Upper lobe of left lung (tissue), 6 donors: ENCODE data around the gene SORL1. TPM values are rescaled to one million over a fixed set of nuclear protein-coding genes. Genes with fewer than 3 reads are reported as not detected.
"Not testable (repeated sequence)": the region's sequence is repeated elsewhere in the genome, so short reads cannot be mapped to it uniquely, and the experiment has no call there.

Experiments used
- ATAC-seq, 2 donors: fragments of 200-7000 bp; cut with Tn5 transposase; one replicate each; pipeline ENCODE4 v1.9.1; 2022; ENCODE audit warnings: mild to moderate bottlenecking in 2 of 2, moderate library complexity in 2 of 2; ENCODE audit not compliant: low FRiP score in 2 of 2
- DNase-seq, 2 donors: peaks; one replicate each; pipeline ENCODE4 v3.0.0-alpha.2; 2019 to 2020
- H3K27ac ChIP-seq, 4 donors: fragments of 200-600 bp; sonication (generic); one replicate each; pipeline ENCODE4 v1.5.1; 2016 to 2019
- H3K27me3 ChIP-seq, 4 donors: fragments of 200-600 bp; sonication (generic); one replicate each; pipeline ENCODE4 v1.5.1; 2017 to 2019
- H3K36me3 ChIP-seq, 4 donors: fragments of 200-600 bp; sonication (generic); one replicate each; pipeline ENCODE4 v1.5.1; 2016 to 2019
- H3K4me1 ChIP-seq, 4 donors: fragments of 200-600 bp; sonication (generic); one replicate each; pipeline ENCODE4 v1.5.1; 2018 to 2019
- H3K4me3 ChIP-seq, 4 donors: fragments of 200-600 bp; sonication (generic); one replicate each; pipeline ENCODE4 v1.5.1; 2017 to 2019; ENCODE audit warnings: mild to moderate bottlenecking in 2 of 4, moderate library complexity in 1 of 4
- H3K9me3 ChIP-seq, 4 donors: fragments of 200-600 bp; sonication (generic); one replicate each; pipeline ENCODE4 v1.5.1; 2018 to 2019
- CTCF ChIP-seq, 6 experiments: fragments of 450-650 bp in 4 of 6; fragments of 200-600 bp in 2 of 6; sonication (generic) in 2 of 6; IDR thresholded peaks; one replicate each; pipeline ENCODE4 v1.5.1; 2016 to 2019; ENCODE audit warnings: antibody characterized with exemption in 6 of 6
- EP300 ChIP-seq, 4 donors: sonication (generic); formaldehyde crosslinking; IDR thresholded peaks; one replicate each; pipeline ENCODE4 v1.5.1; 2017; ENCODE audit warnings: antibody characterized with exemption in 4 of 4, control low read depth in 2 of 4
- POLR2A ChIP-seq, 4 donors: fragments of 450-650 bp; IDR thresholded peaks; one replicate each; pipeline ENCODE4 v1.5.1; 2016 to 2017; ENCODE audit warnings: antibody characterized with exemption in 4 of 4, mild to moderate bottlenecking in 2 of 4
- POLR2AphosphoS5 ChIP-seq, 2 donors: sonication (generic); formaldehyde crosslinking; IDR thresholded peaks; one replicate each; pipeline ENCODE4 v1.5.1; 2017; ENCODE audit warnings: antibody characterized with exemption in 2 of 2
- WGBS, 2 donors: methylation state at CpG; one replicate each; pipeline ENCODE4 v1.1.5; 2017 to 2018; 5-methylcytosine and 5-hydroxymethylcytosine counted together
- total RNA-seq, 6 donors: library from RNA; depleted of rRNA in 4 of 6; stranded (reverse); fragments of >200 nt in 4 of 6; gene quantifications; one replicate each; pipeline versions ENCODE4 v1.1.0 to v1.2.1, GENCODE V29; 2016 to 2021
- donor health status: DM: no; HTN: no; CAD: no; lungs with moderate emphysema.
- donor health status: DM: no; HTN: yes; CAD: no; lungs with severe emphysema.

Gene SORL1
- total RNA-seq, 6 donors from 2014 or later, result 33.3 to 85.9 (median 67.2) TPM

- DNase-seq (no peak), ATAC-seq (no peak)
- 91 to 97% methylated on average over 9 of the region's 9 CpGs for WGBS, 2 donors
- Histone ChIP-seq H3K4me3 (no peak overlapping the region), H3K4me1 (peaks cover 0 to 8% (median 3%) of the 10 kb centered on the region in 4 donors), H3K9me3 (no peaks in the 10 kb centered on the region), H3K36me3 (peaks cover 0 to 5% (median 1%) of the 10 kb centered on the region in 4 donors), H3K27me3 (no peaks in the 10 kb centered on the region), H3K27ac (no peak overlapping the region)
- no peak for TF ChIP-seq POLR2AphosphoS5 (IDR thresholded peaks at IDR 0.05)
- TF ChIP-seq POLR2A (IDR thresholded peaks at IDR 0.05), result no peak
- no peak for TF ChIP-seq CTCF (IDR thresholded peaks at IDR 0.05)
- TF ChIP-seq EP300 (IDR thresholded peaks at IDR 0.05), result no peak
Measured at GRCh38 chr11:121566279-121567168, 114.4 kb downstream of the SORL1 start.

- ATAC-seq (no peak), DNase-seq (no peak)
- Histone ChIP-seq H3K27me3 (no peaks in the 10 kb centered on the region), H3K27ac (no peak overlapping the region), H3K4me1 (peaks cover 3 to 15% (median 8%) of the 10 kb centered on the region in 4 donors), H3K4me3 (no peak overlapping the region), H3K36me3 (peaks cover 0 to 5% (median 1%) of the 10 kb centered on the region in 4 donors), H3K9me3 (no peaks in the 10 kb centered on the region)
- 90 to 97% methylated on average over 3 of the region's 3 CpGs for WGBS, 2 donors
- no peak for TF ChIP-seq CTCF (IDR thresholded peaks at IDR 0.05)
- no peak for TF ChIP-seq POLR2A (IDR thresholded peaks at IDR 0.05)
- no peak for TF ChIP-seq POLR2AphosphoS5 (IDR thresholded peaks at IDR 0.05)
- TF ChIP-seq EP300 (IDR thresholded peaks at IDR 0.05), result no peak
Measured at GRCh38 chr11:121567995-121568394, 115.9 kb downstream of the SORL1 start.

GRCh38 chr11:121569332-121570299 lies 117.5 kb downstream of the SORL1 start:
- not testable (repeated sequence) for H3K36me3 ChIP-seq, H3K9me3 ChIP-seq, ATAC-seq, H3K27ac ChIP-seq, H3K4me3 ChIP-seq, DNase-seq, H3K27me3 ChIP-seq, H3K4me1 ChIP-seq
- 90 to 94% methylated on average over 30 of the region's 30 CpGs for WGBS, 2 donors

GRCh38 chr11:121570453-121570852 lies 118.3 kb downstream of the SORL1 start:
- no peak for ATAC-seq
- H3K36me3 ChIP-seq, result peaks cover 0 to 5% (median 1%) of the 10 kb centered on the region in 4 donors
- H3K9me3 ChIP-seq, result no peaks in the 10 kb centered on the region
- peaks cover 4 to 11% (median 8%) of the 10 kb centered on the region in 4 donors for H3K4me1 ChIP-seq
- H3K4me3 ChIP-seq, result no peak overlapping the region
- no peak for TF ChIP-seq CTCF (IDR thresholded peaks at IDR 0.05)
- TF ChIP-seq POLR2AphosphoS5 (IDR thresholded peaks at IDR 0.05), result no peak
- no peak for TF ChIP-seq POLR2A (IDR thresholded peaks at IDR 0.05)
- no peak for TF ChIP-seq EP300 (IDR thresholded peaks at IDR 0.05)
- DNase-seq, result no peak
- no peak overlapping the region for H3K27ac ChIP-seq
- 88 to 94% methylated on average over 3 of the region's 3 CpGs for WGBS, 2 donors
- H3K27me3 ChIP-seq, result no peaks in the 10 kb centered on the region

- Histone ChIP-seq H3K36me3 (peaks cover 0 to 7% (median 1%) of the 10 kb centered on the region in 4 donors), H3K4me3 (no peak overlapping the region), H3K27me3 (no peaks in the 10 kb centered on the region), H3K27ac (no peak overlapping the region), H3K4me1 (peaks cover 10 to 18% (median 13%) of the 10 kb centered on the region in 4 donors), H3K9me3 (no peaks in the 10 kb centered on the region)
- WGBS, 2 donors, result 65 to 69% methylated on average over 4 of the region's 4 CpGs
- DNase-seq (no peak), ATAC-seq (no peak)
- TF ChIP-seq CTCF (IDR thresholded peaks at IDR 0.05) (no peak), POLR2A (IDR thresholded peaks at IDR 0.05) (no peak), POLR2AphosphoS5 (IDR thresholded peaks at IDR 0.05) (no peak), EP300 (IDR thresholded peaks at IDR 0.05) (no peak)
Measured at GRCh38 chr11:121571506-121571905, 119.4 kb downstream of the SORL1 start.
